HG03457 (cell line): Measurements from ENCODE around the gene TXNL1.
"Not testable (repeated sequence)": the region's sequence is repeated elsewhere in the genome, so short reads cannot be mapped to it uniquely, and the experiment has no call there.

Source experiments
- ATAC-seq: cut with Tn5 transposase; IDR thresholded peaks from one replicate; pipeline ENCODE4 v1.9.1; 2021; ENCODE audit warnings: moderate number of reproducible peaks; ENCODE audit not compliant: unreplicated experiment

Gene TXNL1

DNA sequence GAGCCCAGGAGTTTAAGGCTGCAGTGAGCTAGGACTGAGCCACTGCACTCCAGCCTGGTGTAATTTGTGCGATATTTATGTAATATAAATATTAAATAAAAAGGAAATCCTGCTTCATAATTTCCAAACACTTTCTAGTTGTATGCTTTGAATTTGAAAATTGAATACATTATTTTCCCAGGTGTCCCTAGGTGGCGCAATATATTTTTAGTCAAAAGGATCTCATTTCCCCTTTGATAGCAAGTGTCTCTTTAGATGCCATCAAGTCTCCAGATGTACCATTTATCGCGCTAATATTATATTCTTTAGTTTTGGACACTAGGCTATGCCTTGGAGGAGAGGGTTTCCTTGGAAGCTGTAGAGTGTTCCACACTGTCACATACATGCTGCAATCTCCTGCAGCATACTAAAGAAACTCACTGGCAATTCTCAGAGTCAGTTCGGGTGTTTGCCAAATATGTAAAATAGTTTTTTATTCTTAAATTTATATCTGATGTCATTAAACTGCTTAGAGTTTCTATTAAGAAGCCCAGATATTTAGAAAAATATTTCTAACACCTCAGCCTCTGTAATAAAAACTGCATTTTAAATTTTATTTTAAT is 7.1 kb upstream of the TXNL1 start:
- no peak for ATAC-seq

- no peak for ATAC-seq
Measured at GRCh38 chr18:56643381-56643780, 5.0 kb upstream of the TXNL1 start.

- ATAC-seq, result no peak
Measured at GRCh38 chr18:56641714-56642337, 3.4 kb upstream of the TXNL1 start.

DNA sequence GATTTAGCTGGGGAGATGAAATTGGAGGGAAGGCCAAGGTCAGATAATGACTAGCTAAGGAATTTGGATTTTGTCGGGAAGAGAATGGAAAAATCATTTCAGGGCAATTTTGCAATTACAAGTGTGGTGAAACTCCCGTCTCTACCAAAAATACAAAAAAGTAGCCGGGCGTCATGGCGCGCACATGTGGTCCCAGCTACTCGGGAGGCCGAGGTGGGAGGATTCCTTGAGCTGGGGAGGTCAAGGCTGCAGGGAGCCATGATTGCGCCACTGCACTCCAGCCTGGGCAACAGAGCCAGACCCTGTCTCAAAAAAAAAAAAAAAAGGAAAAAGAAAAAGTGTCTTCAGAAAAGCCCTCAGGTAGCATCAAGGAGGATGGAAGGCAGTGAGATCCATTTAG is 1.2 kb upstream of the TXNL1 start:
- ATAC-seq, result no peak

DNA sequence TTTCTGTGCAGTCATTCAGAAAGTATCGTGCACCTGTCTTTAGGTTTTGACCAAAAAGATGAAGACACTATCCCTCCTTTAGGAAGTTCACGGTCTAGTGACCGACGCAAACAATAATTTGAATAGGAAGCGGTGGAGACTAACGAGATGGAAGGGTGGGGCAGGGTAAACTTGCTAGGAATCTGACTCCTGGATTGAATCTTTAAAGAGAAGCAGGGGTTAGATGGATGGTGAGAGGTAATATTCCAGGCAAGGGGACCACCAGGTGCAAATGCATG is 651 bp upstream of the TXNL1 start:
- ATAC-seq, result peak; percentile 13

DNA sequence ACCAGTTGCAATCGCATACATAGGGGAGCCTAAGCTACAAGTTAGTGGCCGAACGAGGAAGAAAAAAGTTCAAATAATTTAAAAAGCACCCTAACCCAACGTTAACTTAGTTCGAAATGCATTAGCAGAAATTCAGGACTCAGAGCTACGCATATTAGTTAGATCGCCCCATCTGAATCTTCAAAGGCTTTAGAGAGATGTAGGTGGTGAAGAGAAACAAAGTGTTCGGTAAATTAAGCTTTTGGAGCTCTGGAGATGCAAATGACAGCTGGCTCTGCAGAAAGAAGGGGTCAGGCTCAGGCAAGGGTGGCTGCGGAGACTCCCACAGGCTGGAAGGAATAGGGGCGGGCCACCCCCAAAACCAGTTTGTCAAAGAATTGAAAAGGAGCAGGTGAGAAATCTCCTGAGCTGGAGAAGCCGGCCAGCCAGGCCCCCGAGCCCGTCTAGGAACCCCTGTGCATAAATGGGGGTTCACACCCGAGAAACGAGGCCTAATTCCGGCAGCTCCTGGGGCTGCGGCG is 621 bp downstream of the TXNL1 start:
- ATAC-seq, result peak; percentile 5

DNA sequence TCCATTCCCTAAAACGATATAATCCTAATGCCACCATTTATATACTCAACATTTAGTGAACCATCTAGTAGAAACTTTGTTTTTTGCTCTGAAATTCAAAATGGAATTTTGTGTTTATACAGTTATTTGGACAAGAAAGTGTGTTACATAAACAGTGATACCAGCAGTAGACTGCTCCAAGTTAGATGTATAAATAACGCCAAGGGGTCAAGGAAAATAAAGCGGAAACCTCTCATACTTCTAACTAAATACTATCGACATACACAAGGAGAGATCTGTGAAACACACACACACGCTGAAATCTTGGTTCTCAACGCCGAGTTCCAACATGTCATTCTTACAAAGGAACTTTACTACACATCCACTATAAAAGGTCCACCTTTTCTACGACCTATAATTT is 1.2 kb downstream of the TXNL1 start:
- ATAC-seq, result no peak

DNA sequence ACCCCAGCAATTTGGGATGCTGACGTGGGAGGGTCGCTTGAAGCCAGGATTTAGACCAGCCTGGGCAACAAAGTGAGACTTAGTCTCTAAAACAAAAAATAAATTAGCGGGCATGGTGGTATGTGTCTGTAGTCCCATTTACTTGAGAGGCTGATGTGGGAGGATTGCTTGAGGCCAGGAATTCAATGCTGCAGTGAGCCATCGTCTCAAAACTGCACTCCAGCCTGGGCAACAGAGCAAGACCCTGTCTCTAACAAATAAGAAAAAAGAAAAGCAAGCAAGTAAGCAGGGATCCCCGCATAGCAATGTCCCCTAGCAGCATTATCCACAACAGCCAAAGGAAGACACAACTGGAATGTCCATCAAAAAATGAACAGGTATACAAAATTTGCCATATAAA is 3.4 kb downstream of the TXNL1 start:
- ATAC-seq, result no peak

GRCh38 chr18:56632070-56633022 is 6.0 kb downstream of the TXNL1 start:
- no peak for ATAC-seq

DNA sequence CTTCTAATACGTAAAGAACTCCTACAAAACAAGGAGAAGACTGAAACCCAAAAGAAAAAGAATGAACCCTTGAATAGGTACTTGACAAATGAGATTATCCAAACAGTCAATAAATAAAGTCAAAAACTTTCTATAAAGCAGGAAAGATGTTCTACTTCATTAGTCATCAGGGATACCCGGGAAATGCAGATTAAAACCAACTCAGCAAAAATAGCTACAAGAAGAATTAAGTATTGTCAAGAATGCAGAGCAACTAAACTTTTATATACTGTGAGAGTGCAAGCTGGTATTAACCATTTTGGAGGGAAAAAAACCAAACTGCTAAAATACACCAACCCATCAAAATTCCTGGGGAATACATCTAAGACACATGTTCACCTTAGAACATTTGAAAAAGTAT is 10.4 kb downstream of the TXNL1 start:
- ATAC-seq, result no peak

- ATAC-seq, result no peak
Measured at GRCh38 chr18:56615738-56616520, 22.5 kb downstream of the TXNL1 start.

DNA sequence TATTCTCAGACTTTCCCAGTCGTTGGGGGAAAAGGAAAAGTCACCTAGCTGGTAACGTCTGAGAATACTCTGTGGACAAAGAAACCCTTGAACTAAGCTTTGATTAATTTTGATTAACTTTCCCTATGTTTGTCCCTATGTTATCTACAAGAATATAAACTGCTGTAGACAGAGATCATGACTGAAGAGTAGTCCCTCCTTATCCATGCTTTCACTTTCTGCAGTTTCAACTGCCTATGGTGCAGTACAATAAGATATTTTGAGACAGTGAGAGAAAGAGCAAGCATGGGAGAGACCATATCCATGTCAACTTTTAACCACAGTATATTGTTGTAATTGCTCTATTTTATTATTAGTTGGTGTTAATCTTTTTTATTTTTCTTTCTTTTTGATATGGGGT is 31.8 kb downstream of the TXNL1 start:
- no peak for ATAC-seq

- no peak for ATAC-seq
Measured at GRCh38 chr18:56598422-56598821, 40.0 kb downstream of the TXNL1 start.

DNA sequence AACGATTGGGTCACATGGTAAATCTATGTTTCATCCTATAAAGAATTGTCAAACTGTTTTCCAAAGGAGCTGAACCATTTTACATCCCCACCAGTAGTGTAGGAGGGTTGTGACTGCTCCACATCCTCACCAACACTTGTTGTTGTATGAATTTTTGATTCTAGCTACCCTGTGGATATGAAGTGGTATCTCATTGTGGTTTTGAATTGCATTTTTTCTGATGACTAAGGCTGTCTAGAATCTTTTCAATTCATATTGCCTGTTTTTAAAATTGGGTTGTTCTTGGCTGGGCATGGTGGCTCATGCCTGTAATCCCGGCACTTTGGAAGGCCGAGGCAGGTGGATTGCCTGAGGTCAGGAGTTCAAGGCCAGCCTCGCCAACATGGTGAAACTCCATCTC is 44.5 kb downstream of the TXNL1 start:
- ATAC-seq, result no peak

DNA sequence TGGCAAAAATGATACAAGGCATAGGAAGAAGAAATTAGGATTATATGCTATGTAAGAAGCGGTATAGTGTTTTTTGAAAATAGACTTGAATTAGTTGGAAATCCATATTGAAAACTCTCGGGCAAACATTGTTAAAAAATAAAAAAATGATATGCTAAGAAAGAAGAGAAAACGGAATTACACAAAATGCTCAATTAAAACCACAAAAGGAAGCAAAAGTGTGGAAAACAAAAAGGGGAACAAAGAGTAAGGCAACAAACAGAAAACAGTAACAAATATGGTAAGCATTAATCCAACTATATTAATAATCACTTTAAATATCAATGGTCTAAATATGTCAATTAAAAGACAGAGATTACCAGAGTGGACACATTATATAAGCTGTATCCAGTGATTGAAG is 58.4 kb downstream of the TXNL1 start:
- ATAC-seq, result no peak

DNA sequence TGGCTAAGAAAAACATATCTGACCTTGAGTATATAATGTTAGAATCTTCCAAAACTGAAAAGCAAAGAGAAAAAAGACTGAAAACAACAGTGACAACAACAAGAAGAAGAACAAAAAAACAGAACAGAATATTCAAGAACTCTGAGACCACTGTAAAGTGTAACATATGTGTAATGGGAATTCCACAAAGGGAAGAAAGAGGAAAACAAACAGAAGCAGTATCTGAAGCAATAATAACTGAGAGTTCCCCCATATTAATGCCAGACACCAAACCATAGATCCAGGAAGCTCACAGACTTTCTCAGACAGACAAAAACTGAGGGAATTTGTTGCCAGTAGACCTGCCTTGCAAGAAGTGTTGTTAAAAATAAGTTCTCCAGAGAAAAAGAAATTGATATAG is 58.9 kb downstream of the TXNL1 start:
- ATAC-seq, result no peak

GRCh38 chr18:56576826-56577573 is 61.4 kb downstream of the TXNL1 start:
- no peak for ATAC-seq

- ATAC-seq, result no peak
Measured at GRCh38 chr18:56575819-56576663, 62.4 kb downstream of the TXNL1 start.

DNA sequence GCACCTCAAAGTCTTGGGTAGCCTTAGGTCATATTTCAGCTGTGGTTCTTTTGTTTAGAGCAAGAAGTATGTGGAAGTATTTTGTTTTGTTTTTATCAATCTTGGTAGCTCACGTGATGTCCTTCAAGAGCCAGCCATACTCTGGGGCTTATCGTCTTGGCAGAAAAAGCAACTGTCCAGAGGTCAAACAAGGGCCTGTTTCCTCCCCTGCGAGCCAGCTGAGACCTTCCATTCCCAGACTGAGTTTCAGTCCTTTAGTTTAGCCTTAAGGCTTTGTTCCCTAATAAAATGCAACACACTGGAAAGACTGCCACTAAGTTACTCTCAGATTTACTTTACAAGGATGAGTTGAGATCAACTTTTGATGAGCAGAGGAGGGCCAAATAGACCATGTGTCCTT is 63.5 kb downstream of the TXNL1 start:
- no peak for ATAC-seq

DNA sequence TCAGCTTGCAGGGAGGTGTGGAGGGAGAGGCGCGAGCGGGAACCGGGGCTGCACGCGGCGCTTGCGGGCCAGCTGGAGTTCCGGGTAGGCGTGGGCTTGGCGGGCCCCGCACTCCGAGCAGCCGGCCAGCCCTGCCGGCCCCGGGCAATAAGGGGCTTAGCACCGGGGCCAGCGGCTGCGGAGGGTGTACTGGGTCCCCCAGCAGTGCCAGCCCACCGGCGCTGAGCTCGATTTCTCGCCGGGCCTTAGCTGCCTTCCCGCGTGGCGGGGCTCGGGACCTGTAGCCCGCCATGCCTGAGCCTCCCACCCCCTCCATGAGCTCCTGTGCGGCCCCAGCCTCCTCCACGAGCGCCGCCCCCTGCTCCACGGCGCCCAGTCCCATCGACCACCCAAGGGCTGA is 66.1 kb downstream of the TXNL1 start:
- not testable (repeated sequence) for ATAC-seq
